GM19099 (cell line): ENCODE measurements around the gene FOS.

Experiments
- POLR2A ChIP-seq: IDR thresholded peaks from 3 replicates; pipeline ENCODE4 v1.6.1; 2011; ENCODE audit warnings: low read depth; ENCODE audit not compliant: insufficient read length; ENCODE audit errors: extremely low read depth

The FOS gene

GRCh38 chr14:75246546-75247285 lies 31.9 kb upstream of the FOS start:
- no peak for TF ChIP-seq POLR2A

- TF ChIP-seq POLR2A: no peak
Measured at GRCh38 chr14:75247286-75247922, 31.2 kb upstream of the FOS start.

GRCh38 chr14:75247939-75248338 lies 30.7 kb upstream of the FOS start:
- no peak for TF ChIP-seq POLR2A

DNA sequence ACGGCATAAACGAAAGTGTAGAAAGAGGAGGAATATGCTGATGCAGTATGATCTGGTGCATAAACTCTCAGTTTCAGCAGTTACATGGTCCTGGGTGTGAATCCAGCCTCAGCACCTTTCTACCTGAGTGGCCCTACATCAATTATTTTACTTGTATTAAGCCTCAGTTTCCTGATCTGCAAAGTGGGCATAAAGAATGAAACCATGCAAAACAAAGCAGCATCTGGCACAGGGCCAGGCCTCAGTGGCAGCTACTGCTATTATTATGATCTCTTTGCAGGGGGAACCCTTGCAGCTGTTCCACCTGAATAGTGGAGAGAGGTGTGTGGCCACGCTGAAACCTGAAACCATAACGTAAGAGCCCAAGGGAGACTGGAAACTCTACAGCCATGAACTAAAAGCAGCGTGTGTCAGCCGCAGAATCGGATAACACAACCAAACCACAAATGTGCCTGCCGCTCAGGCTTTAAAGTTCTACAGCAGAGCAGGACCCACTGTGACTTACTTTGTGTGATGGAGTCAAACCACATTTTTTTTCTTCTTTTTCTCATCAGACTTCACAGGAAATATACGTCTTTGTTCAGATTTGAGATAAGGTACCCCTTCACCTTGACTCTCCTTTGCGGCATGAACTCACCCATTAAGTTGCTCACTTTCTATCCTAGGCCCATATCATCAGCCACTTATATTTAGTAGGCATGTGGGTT lies 29.2 kb upstream of the FOS start:
- TF ChIP-seq POLR2A: no peak

- no peak for TF ChIP-seq POLR2A
Measured at GRCh38 chr14:75249958-75250336, 28.7 kb upstream of the FOS start.

DNA sequence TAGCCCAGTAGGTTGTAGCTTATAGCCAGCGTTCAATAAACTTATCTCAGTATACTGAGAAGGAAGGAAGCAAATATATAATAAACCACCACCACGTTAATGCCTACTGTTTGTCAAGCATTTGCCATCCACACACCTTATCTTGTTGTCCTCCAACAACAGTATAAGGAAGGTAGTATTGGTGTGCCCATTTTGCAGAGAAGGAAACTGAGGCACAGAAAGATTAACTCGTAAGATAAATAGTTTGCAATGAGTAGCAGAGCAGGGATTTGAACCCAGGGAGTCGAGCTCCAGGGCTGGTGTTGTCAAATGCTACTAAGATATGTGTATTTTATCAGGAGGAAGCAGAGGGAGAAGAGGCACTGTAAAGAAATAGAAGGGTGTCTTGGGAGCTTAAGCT lies 27.8 kb upstream of the FOS start:
- TF ChIP-seq POLR2A: no peak

DNA sequence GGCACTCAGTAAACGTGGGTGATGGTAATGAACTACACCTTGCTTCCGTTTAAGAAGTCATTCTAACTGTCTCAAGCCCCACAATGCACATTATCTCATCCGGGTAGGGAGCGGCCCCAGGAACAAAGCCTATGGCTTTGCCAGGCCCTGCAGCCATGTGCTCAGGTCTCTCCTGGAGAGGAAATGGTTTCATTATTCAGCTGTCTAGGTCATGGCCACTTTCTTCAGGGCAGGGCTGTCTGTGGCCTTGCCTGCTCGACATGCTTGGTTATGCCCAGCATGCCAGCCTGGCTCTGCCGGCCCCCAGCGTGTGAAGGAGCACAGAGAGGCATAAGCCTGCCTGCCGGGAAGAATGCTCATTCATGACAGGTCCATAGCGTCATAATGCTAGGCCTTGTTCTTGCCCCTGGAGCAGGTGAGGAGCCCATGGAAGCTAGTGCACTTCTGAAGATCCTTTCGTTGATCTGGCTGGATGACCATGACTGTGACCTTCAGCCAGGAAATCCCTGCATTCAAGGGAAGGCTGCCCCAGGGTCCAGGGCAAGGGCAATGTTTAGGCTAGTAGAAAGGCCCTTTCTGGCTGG lies 26.3 kb upstream of the FOS start:
- no peak for TF ChIP-seq POLR2A

DNA sequence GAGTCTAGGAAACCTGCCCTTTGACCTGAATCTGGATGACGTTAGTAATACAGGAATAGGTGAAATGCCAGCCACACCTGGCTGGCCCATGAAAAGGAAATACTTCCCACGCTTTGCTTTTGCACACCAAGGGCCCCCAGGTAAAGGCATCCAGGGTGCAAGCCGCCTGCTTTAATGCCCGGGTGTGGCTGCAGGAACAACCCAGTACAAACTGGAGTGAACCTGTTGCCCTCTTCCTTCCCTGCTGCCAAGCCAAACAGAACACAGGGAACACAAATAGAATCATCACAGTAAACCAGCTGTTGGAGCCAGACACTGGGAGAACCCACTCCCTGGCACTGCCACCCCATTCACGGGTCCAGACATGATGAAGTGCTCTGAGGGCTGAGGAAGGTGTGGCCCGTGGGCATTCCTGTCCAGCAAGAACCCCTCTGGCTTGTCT lies 24.2 kb upstream of the FOS start:
- no peak for TF ChIP-seq POLR2A

DNA sequence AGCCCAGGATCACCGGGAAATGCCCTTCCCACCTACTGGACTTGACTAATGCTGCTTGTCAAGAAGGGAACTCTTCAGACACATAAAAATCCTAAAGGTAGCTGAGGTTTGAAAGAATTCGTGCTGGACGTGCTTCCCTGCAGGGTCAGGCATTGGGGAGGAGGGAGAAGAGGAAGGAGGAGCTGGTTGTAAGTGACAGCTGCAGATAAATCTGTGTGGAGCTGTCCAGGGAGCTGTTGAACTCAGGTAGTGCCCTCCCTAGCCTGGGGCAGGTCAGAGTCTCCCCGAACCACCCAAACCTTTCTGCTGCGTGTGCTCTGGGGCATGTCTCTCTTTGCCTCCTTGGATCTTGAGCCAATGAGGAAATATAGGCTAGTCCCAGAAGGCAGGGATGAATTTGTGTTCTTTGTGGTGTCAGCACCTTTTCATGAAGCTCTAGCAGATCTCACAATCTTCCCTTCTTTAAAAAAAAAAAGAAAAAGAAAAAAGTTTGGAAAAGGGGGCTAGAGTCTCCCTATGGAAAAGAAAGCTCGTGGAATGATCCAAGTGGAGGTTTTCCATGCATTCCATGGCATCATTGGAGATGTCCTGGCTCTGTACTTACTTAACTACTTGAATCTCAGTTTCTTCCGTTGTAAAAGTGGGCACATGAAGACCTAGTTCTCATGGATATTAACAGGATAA lies 23.6 kb upstream of the FOS start:
- no peak for TF ChIP-seq POLR2A

DNA sequence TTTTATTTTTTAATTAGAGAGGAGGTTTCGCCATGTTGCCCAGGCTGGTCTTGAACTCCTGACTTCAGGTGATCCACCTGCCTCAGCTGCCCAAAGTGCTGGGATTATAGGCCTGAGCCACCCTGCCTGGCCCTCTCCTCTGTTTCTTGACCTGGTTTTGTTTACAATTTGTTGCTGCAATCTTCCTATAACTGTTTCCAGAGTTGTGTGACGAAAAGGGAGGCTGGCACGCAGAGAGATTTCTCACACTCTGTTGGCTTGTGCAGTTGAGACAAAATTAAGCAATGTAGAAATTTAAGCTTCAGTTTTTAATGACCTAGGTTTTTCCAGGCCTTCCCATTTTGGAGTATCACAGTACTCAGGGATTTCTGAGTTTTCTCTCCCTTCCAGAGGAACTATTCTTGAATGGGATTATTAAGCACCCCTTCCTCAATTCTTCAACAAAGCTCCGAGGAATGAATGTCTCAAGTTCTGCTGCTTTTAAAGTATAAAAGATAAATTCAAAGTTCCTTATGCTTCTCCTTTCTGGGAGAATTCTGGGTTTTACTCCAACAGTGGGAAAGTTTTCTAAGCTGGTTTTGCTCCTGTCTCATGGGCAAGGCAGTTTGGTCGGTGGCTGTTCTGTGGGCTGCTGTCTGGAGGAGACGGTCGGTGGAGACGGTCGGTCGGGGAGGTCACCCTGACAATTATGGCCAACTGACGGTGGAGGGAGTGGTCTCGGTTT lies 20.4 kb upstream of the FOS start:
- no peak for TF ChIP-seq POLR2A

DNA sequence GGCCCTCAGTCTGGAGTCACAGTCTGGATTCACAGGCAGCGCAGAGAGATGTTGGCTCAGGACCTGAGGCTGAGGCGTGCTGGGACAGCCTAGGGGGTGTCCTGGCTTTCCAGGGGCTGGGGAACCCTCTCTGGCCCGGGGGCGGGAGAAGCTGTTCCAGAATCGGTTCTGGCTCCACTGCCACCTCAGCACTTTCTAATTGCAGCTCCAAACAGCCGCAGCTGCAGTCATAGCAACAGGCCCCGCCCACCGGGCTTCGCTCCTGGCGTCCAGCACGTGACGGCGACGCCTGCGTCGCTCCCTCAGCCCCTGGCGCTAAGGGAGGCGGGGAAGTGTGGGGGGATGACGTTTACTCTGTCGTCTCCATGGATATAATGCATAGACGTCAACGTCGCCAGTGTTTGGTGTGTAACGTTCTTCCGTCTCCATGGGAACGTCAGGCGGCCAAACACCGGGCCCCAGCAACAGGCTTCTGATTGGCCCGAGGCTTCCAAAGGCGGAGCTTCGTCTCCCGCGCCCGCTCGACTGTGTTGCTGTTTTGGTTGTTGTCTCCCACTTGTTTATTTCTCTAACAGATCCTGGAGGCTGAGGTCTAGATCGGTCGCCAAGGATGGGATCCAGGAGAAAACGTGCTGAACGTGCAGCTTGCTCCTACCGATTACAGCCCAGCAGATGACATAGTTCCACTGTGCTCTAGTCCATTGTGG lies 19.7 kb upstream of the FOS start:
- no peak for TF ChIP-seq POLR2A

DNA sequence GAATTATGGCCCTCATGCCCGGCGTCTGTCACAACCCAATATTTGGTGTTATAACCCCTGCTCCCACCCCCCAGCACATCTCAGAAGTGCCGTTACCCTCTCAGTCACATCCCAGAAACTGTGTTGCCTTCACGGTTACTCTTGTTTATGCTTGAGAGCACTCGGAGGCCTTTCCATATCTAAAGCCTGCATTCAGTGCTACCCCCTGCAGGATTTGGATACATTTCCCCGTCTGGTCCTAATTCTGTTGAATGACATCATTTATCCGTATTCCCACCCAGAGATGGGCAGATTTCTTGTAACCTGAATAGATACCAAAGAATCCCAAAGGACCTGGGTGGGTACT lies 19.1 kb upstream of the FOS start:
- no peak for TF ChIP-seq POLR2A

GRCh38 chr14:75260025-75260763 lies 18.4 kb upstream of the FOS start:
- no peak for TF ChIP-seq POLR2A
